Activated CD8-positive, alpha-beta memory T cell treated with anti-CD3 and anti-CD28 coated beads, Interleukin-2, amount 10 ng/mL, durations not matched to agents 7 days and 5 days (primary cell): ENCODE results near the gene TMEM158. TPM values are rescaled to one million over a fixed set of nuclear protein-coding genes. Genes with fewer than 3 reads are reported as not detected.

Experiments used
- ATAC-seq: fragments of 150-1000 bp; cut with Tn5 transposase; one replicate; pipeline ENCODE4 v1.10.0; 2021; ENCODE audit warnings: moderate library complexity
- CTCF ChIA-PET: fragments of 350-600 bp; sonication (Branson Sonifier 250); formaldehyde crosslinking; loops from one replicate; lab custom pipeline; 2021; ENCODE audit warnings: antibody characterized with exemption; lab: Charles Lee
- DNase-seq: peaks from one replicate; pipeline ENCODE4 v3.0.0-alpha.2; 2020
- H3K27ac Mint-ChIP-seq: one replicate; pipeline ENCODE4 v1.8.0; 2021; ENCODE audit warnings: mild to moderate bottlenecking, mixed read lengths
- H3K27me3 Mint-ChIP-seq: one replicate; pipeline ENCODE4 v1.8.0; 2021; ENCODE audit warnings: mixed read lengths
- H3K36me3 Mint-ChIP-seq: one replicate; pipeline ENCODE4 v1.8.0; 2021; ENCODE audit warnings: mild to moderate bottlenecking, mixed read lengths
- H3K4me1 Mint-ChIP-seq: one replicate; pipeline ENCODE4 v1.8.0; 2021; ENCODE audit warnings: mixed read lengths
- H3K4me3 Mint-ChIP-seq: one replicate; pipeline ENCODE4 v1.8.0; 2021; ENCODE audit warnings: mild to moderate bottlenecking, moderate library complexity, mixed read lengths
- H3K9me3 Mint-ChIP-seq: one replicate; pipeline ENCODE4 v1.8.0; 2022; ENCODE audit warnings: low read depth, mixed read lengths
- total RNA-seq, 2 experiments: library from RNA; stranded (reverse); gene quantifications; one replicate each; pipeline ENCODE4 v1.2.3, GENCODE V29; 2021

TMEM158 gene
- total RNA-seq, 2 experiments from 2014 or later = 0.15 to 0.35 TPM

DNA sequence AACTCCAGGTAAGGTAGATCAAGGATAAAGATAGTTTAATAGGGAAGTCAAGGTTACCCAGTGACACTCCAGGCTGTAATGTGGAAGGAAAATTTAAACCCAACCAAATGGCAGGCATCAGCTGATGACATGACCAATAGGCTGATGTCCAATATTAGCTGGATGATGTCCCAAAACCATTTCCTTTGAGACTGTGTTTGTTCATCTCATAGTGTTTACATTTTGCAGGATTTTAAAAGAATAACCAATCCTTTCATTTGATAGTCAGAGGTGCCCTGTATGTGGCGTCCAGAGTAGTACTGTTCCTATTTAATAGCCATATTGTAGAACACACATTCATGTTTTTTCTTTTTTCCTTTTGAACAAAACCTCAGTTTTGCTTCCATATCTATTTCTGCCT is 23.3 kb upstream of the TMEM158 start:
- Mint-ChIP-seq H3K4me3 (no peak overlapping the region), H3K27me3 (peaks cover 14% of the 10 kb centered on the region), H3K4me1 (no peaks in the 10 kb centered on the region), H3K36me3 (no peaks in the 10 kb centered on the region), H3K9me3 (no peaks in the 10 kb centered on the region), H3K27ac (no peak overlapping the region)
- ATAC-seq (no peak), DNase-seq (no peak)
- CTCF ChIA-PET = no interaction called here

DNA sequence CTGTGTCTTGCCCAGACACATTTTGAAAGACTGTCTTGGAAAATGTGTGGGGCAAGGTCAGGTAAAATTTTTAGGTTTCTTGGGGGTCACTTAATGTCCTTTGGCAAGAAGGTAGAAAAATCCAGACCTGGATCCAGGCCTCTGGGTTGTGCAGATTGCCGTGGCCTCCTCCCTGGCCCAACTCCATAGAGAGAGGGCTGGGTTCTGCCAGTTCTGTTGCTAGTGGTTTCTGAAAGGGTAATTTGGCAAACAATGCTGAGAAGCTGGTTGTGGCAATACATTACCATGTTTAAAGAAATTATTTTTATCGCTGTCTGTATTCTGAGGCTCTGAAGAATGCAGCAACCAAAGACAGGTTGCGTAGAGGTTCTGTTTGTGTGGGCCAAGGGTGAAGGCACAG is 20.2 kb upstream of the TMEM158 start:
- no peak overlapping the region for H3K4me3 Mint-ChIP-seq
- H3K27me3 Mint-ChIP-seq = peaks cover 17% of the 10 kb centered on the region
- no peaks in the 10 kb centered on the region for H3K9me3 Mint-ChIP-seq
- no peak for DNase-seq
- CTCF ChIA-PET = no interaction called here
- no peak for ATAC-seq
- H3K36me3 Mint-ChIP-seq = no peaks in the 10 kb centered on the region
- no peak overlapping the region for H3K27ac Mint-ChIP-seq
- no peaks in the 10 kb centered on the region for H3K4me1 Mint-ChIP-seq

GRCh38 chr3:45244356-45244755 is 18.3 kb upstream of the TMEM158 start:
- ATAC-seq (no peak), DNase-seq (no peak)
- Mint-ChIP-seq H3K27ac (no peak overlapping the region), H3K36me3 (no peaks in the 10 kb centered on the region), H3K4me3 (no peak overlapping the region), H3K4me1 (no peaks in the 10 kb centered on the region), H3K27me3 (peaks cover 22% of the 10 kb centered on the region), H3K9me3 (no peaks in the 10 kb centered on the region)
- CTCF ChIA-PET = no interaction called here

DNA sequence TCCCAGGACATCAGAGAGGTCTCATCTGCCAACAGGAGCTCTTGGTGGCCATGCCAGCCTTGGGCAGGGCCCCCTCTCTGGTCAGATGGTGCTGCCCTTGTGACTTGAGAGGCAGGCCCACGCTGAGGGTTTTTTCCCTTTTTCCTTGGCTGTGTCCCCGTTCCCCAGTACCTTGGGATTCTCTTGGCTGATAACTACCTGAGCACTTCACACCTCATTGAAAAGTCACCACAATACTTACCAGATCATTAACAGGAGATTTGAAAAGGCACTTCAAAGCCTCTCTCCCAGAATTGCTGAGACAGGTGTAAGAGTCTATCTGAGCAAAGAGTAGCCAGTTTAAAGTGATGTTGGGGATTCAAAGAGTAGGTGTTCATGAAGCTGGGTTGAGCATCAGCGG is 15.1 kb upstream of the TMEM158 start:
- ATAC-seq = no peak
- no peaks in the 10 kb centered on the region for H3K36me3 Mint-ChIP-seq
- H3K27me3 Mint-ChIP-seq = peaks cover 23% of the 10 kb centered on the region
- no peak for DNase-seq
- no peak overlapping the region for H3K4me3 Mint-ChIP-seq
- no peak overlapping the region for H3K27ac Mint-ChIP-seq
- H3K4me1 Mint-ChIP-seq = no peaks in the 10 kb centered on the region
- H3K9me3 Mint-ChIP-seq = no peaks in the 10 kb centered on the region
- CTCF ChIA-PET = no interaction called here

DNA sequence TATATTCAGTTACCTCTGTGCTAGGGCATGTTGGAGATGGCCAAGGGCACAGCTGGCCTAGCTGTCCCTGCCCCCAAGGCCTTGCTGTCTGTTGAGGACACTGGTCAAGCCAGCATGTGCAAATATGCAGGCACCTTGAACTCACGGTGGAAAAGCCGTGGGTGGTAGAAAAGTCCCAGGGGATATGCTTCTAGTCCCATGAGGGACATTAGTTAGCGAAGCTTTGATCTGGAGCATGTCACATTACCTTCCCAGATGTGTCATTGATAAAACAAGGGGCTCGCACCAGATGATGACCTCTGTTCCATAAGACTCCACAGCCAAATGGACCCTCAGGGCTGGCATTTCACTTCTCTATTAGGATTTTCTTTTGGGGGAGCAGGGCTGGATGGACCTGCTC is 14.2 kb upstream of the TMEM158 start:
- ATAC-seq (no peak), DNase-seq (no peak)
- Mint-ChIP-seq H3K27me3 (peaks cover 23% of the 10 kb centered on the region), H3K4me1 (no peaks in the 10 kb centered on the region), H3K4me3 (no peak overlapping the region), H3K27ac (no peak overlapping the region), H3K9me3 (no peaks in the 10 kb centered on the region), H3K36me3 (peaks cover 1% of the 10 kb centered on the region)
- CTCF ChIA-PET = no interaction called here

GRCh38 chr3:45239254-45239653 is 13.2 kb upstream of the TMEM158 start:
- Mint-ChIP-seq H3K27me3 (peaks cover 17% of the 10 kb centered on the region), H3K9me3 (no peaks in the 10 kb centered on the region), H3K27ac (no peak overlapping the region), H3K4me1 (peaks cover 4% of the 10 kb centered on the region), H3K4me3 (no peak overlapping the region), H3K36me3 (peaks cover 2% of the 10 kb centered on the region)
- ATAC-seq = no peak
- no peak for DNase-seq
- CTCF ChIA-PET = no interaction called here

DNA sequence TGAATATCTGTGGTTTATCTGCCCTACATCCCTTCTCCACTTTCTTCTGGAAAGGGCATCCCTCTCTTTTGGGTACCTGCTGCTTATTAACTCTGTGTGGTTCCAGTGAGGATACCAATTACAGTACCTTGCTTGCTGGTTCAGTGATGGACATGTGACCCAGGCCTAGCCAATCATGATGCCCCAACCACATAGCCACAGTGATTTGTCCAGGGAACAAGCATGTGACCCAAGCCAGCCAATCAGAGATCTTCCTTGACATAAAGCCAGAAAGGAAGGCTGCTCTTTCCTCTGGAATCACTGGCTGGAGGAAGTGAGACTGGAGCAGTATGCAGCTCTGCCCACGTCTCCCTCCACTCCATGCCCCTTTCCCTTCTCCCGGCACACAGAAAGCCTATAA is 10.9 kb upstream of the TMEM158 start:
- H3K27ac Mint-ChIP-seq = no peak overlapping the region
- no peaks in the 10 kb centered on the region for H3K9me3 Mint-ChIP-seq
- no peak for DNase-seq
- H3K36me3 Mint-ChIP-seq = peaks cover 2% of the 10 kb centered on the region
- peaks cover 5% of the 10 kb centered on the region for H3K4me1 Mint-ChIP-seq
- CTCF ChIA-PET = no interaction called here
- H3K27me3 Mint-ChIP-seq = peaks cover 21% of the 10 kb centered on the region
- no peak for ATAC-seq
- H3K4me3 Mint-ChIP-seq = no peak overlapping the region

GRCh38 chr3:45235409-45235808 is 9.3 kb upstream of the TMEM158 start:
- CTCF ChIA-PET = no interaction called here
- Mint-ChIP-seq H3K4me3 (no peak overlapping the region), H3K9me3 (no peaks in the 10 kb centered on the region), H3K36me3 (peaks cover 2% of the 10 kb centered on the region), H3K27me3 (peaks cover 28% of the 10 kb centered on the region), H3K27ac (no peak overlapping the region), H3K4me1 (peaks cover 5% of the 10 kb centered on the region)
- ATAC-seq (no peak), DNase-seq (no peak)

DNA sequence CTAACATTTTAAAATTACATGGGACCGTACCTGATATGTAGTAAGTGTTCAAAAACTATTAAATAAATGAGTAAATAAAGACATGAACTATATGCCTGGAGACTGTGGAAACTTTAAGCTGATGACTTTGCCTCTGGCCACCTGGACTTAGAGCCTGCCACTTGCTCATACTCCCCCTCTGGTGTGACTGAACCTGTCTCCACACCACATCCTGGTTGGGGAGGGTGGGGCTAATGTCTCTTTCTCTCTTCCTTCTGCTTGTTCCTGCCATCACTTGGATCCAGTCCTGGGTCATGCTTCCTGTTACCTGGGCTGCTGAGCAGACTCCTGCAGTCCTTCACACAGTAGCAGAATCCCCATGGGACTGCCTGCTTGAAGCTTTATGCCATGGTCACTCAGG is 8.2 kb upstream of the TMEM158 start:
- Mint-ChIP-seq H3K4me1 (peaks cover 5% of the 10 kb centered on the region), H3K27ac (no peak overlapping the region), H3K36me3 (peaks cover 2% of the 10 kb centered on the region), H3K4me3 (no peak overlapping the region), H3K27me3 (peaks cover 33% of the 10 kb centered on the region), H3K9me3 (no peaks in the 10 kb centered on the region)
- ATAC-seq (peak; percentile 45), DNase-seq (peak; percentile 47)
- CTCF ChIA-PET = interaction anchor here (0.6 kb wide), 1 partner anchor 24 kb away, joined by 3 read pairs; no protein-coding TSS in a partner anchor

GRCh38 chr3:45232521-45232920 is 6.4 kb upstream of the TMEM158 start:
- ATAC-seq = no peak
- DNase-seq = no peak
- peaks cover 5% of the 10 kb centered on the region for H3K4me1 Mint-ChIP-seq
- H3K4me3 Mint-ChIP-seq = no peak overlapping the region
- H3K27ac Mint-ChIP-seq = no peak overlapping the region
- peaks cover 45% of the 10 kb centered on the region for H3K27me3 Mint-ChIP-seq
- no peaks in the 10 kb centered on the region for H3K9me3 Mint-ChIP-seq
- CTCF ChIA-PET = no interaction called here
- peaks cover 2% of the 10 kb centered on the region for H3K36me3 Mint-ChIP-seq

- Mint-ChIP-seq H3K4me1 (peaks cover 10% of the 10 kb centered on the region), H3K9me3 (no peaks in the 10 kb centered on the region), H3K27me3 (peaks cover 76% of the 10 kb centered on the region), H3K36me3 (no peaks in the 10 kb centered on the region), H3K27ac (no peak overlapping the region), H3K4me3 (no peak overlapping the region)
- CTCF ChIA-PET = interaction anchor here (1.7 to 2.1 kb wide), 2 partner anchors 188 to 191 kb away, joined by 7 to 9 read pairs; no protein-coding TSS in a partner anchor
- DNase-seq (no peak), ATAC-seq (no peak)
Observed at GRCh38 chr3:45227946-45228345, 1.9 kb upstream of the TMEM158 start.

DNA sequence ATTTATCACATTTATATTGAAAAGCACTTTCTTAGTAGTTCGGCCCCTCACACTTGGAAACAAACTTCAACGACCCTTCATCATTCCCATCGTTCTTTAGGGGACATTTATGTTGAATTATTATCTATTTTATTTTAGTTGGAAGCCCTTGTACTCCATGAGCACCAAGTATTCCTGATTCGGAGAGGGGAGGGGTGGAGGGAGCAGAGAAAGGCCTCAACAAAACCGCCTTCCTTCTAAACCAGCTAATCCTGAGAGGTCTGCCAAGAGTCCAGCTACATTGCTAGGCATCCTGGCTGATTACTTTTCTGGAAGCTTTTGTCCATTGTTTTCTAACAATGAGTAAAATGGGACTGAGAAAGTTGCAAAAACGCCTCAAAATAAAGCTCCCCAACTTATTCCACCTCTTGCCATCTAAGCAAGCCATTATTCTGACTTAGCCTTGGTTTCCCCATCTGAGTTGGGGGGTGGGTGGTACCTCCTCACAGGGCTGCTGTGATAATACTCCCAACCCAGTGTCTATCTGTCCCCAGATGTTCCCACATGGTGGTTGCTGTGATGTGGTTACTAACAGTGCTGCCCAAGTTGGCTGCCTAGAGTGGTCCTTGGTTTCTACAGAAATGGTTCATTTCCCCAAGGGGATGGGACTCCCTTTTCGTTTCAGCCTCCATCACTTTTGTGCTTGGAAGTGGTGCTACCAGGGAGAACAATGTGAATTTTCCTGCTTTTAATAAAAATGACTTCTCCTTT is 1.2 kb upstream of the TMEM158 start:
- Mint-ChIP-seq H3K9me3 (no peaks in the 10 kb centered on the region), H3K4me1 (peaks cover 10% of the 10 kb centered on the region), H3K27ac (no peak overlapping the region), H3K36me3 (no peaks in the 10 kb centered on the region), H3K27me3 (peaks cover 77% of the 10 kb centered on the region), H3K4me3 (no peak overlapping the region)
- DNase-seq (no peak), ATAC-seq (no peak)
- CTCF ChIA-PET = interaction anchor here (1.1 to 2.1 kb wide), 4 partner anchors 10 to 191 kb away, joined by 3 to 9 read pairs (median 6); no protein-coding TSS in a partner anchor

DNA sequence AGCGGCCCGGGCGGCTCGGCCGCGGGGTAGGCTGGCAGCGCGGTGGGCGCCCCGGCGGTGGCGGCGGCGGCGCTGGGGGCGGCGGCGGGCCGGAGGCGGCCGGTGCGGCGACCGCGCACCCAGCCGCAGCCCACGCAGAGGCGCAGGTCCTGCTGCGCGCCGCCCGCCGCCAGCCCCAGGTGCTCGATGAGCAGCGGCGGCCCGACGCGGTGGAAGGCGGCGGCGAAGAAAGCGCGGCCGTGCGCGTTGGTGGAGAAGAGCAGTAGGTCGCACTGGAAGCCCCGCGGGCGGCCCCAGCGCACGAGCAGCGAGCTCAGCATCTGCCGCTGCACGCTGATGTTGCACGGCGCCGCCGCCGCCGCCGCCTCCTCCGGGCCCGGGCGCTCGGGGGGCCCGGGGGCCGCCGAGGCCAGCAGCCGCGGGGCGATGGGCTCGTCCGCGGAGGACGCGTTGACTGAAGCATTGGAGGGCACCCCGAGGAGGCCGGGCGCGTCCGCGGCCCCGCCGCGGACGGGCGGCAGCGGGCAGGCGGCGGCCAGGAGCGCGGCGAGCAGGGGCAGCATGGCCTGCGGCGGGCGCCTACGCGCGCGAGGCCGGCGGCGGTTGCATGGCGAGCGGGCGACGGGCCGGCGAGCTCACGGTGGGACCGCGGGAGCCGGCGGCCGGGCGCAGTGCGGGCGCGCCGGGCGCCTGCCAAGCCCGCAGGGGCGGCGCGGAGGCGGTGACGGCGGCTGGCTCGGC is 452 bp downstream of the TMEM158 start:
- Mint-ChIP-seq H3K4me1 (peaks cover 10% of the 10 kb centered on the region), H3K27ac (no peak overlapping the region), H3K4me3 (no peak overlapping the region), H3K9me3 (no peaks in the 10 kb centered on the region), H3K27me3 (peaks cover 80% of the 10 kb centered on the region), H3K36me3 (no peaks in the 10 kb centered on the region)
- peak; percentile 54 for DNase-seq
- peak; percentile 49 for ATAC-seq
- CTCF ChIA-PET = interaction anchor here (0.6 to 2.1 kb wide), 9 partner anchors 9 to 434 kb away, joined by 3 to 6 read pairs (median 4); no protein-coding TSS in a partner anchor
